SK-N-SH (cell line): ENCODE data around the gene ROBO3. TPM values are rescaled to one million over a fixed set of nuclear protein-coding genes. Genes with fewer than 3 reads are reported as not detected.

Source experiments
- CTCF ChIA-PET: fragments of 300-600, 350-600 bp; formaldehyde crosslinking; extraction: SDS; loops from one replicate; lab custom pipeline; 2021; lab: Yijun Ruan, JAX
- POLR2A ChIA-PET: fragments of 350-600 bp; sonication (Branson Sonifier 250); formaldehyde crosslinking; extraction: SDS; loops from one replicate; lab custom pipeline; 2020; ENCODE audit warnings: antibody characterized with exemption, inconsistent platforms; lab: Yijun Ruan, JAX
- DNase-seq: peaks from one replicate; pipeline ENCODE4 v3.0.0; 2012
- H2AFZ ChIP-seq: fragments of 200-600 bp; sonication (generic); 2 replicates; pipeline ENCODE4 v1.8.1; 2016; ENCODE audit warnings: antibody characterized with exemption, mild to moderate bottlenecking, low read depth
- H3F3A ChIP-seq: fragments of 200-600 bp; sonication (generic); replicated peaks from 2 replicates; pipeline ENCODE3; 2016; ENCODE audit warnings: antibody characterized with exemption, mild to moderate bottlenecking; ENCODE audit not compliant: insufficient read depth
- H3K27ac ChIP-seq, 2 experiments: fragments of 200-500 bp in 1 of 2; fragments of 200-600 bp in 1 of 2; sonication (Bioruptor generic) in 1 of 2; sonication (generic), shearing (Covaris generic) in 1 of 2; 2 replicates each; pipeline versions ENCODE4 v1.5.1 to v1.6.1; 2014 to 2016; ENCODE audit warnings: low read depth in 2 of 2, inconsistent platforms in 1 of 2, low read length in 1 of 2, mild to moderate bottlenecking in 1 of 2, mixed read lengths in 1 of 2
- H3K27me3 ChIP-seq: fragments of 200-600 bp; sonication (generic), shearing (Covaris generic); 2 replicates; pipeline ENCODE4 v1.6.1; 2016; ENCODE audit warnings: mixed run types; ENCODE audit not compliant: insufficient read depth
- H3K36me3 ChIP-seq, 2 experiments: fragments of 200-500 bp in 1 of 2; fragments of 200-600 bp in 1 of 2; sonication (Bioruptor generic) in 1 of 2; sonication (generic) in 1 of 2; replicated peaks in 1 of 2; 2 replicates each; pipeline versions ENCODE3 to v1.5.1; 2014 to 2016; ENCODE audit warnings: low read length in 1 of 2, mild to moderate bottlenecking in 1 of 2; ENCODE audit not compliant: insufficient read depth in 2 of 2, control insufficient read depth in 1 of 2
- H3K4me1 ChIP-seq, 2 experiments: fragments of 200-500 bp in 1 of 2; fragments of 200-600 bp in 1 of 2; sonication (Bioruptor generic) in 1 of 2; sonication (generic), shearing (Covaris generic) in 1 of 2; 2 replicates each; pipeline versions ENCODE4 v1.5.1 to v1.6.1; 2014 to 2016; ENCODE audit warnings: low read depth in 1 of 2, low read length in 1 of 2, mixed run types in 1 of 2; ENCODE audit not compliant: insufficient read depth in 2 of 2, control insufficient read depth in 1 of 2
- H3K4me2 ChIP-seq: fragments of 200-600 bp; sonication (generic), shearing (Covaris generic); 2 replicates; pipeline ENCODE4 v1.6.1; 2017; ENCODE audit warnings: mixed run types
- H3K4me3 ChIP-seq, 2 experiments: fragments of 200-500 bp in 1 of 2; fragments of 200-600 bp in 1 of 2; sonication (Bioruptor generic) in 1 of 2; sonication (generic), shearing (Covaris generic) in 1 of 2; 2 replicates each; pipeline versions ENCODE4 v1.5.1 to v1.8.1; 2014 to 2016; ENCODE audit warnings: low read depth in 2 of 2, inconsistent platforms in 1 of 2, low read length in 1 of 2, mild to moderate bottlenecking in 1 of 2, mixed read lengths in 1 of 2, moderate library complexity in 1 of 2
- H3K79me2 ChIP-seq: fragments of 200-600 bp; sonication (generic); 2 replicates; pipeline ENCODE4 v1.8.1; 2017; ENCODE audit warnings: mild to moderate bottlenecking; ENCODE audit not compliant: insufficient read depth
- H3K9ac ChIP-seq: fragments of 200-600 bp; sonication (generic); 2 replicates; pipeline ENCODE4 v1.6.1; 2017; ENCODE audit warnings: mixed run types
- H3K9me2 ChIP-seq: fragments of 200-600 bp; sonication (generic); 2 replicates; pipeline ENCODE4 v1.6.1; 2017; ENCODE audit warnings: mixed run types
- H3K9me3 ChIP-seq: fragments of 200-600 bp; sonication (generic); 2 replicates; pipeline ENCODE4 v1.6.1; 2017; ENCODE audit warnings: mixed run types, mild to moderate bottlenecking, moderate library complexity
- H4K20me1 ChIP-seq: fragments of 200-600 bp; sonication (generic); 2 replicates; pipeline ENCODE4 v1.6.1; 2017; ENCODE audit warnings: mild to moderate bottlenecking, mixed run types; ENCODE audit not compliant: insufficient read depth
- EP300 ChIP-seq, 2 experiments: IDR thresholded peaks; 2 replicates each; pipeline versions ENCODE4 v1.4.0 to v1.6.1; 2012; ENCODE audit warnings: borderline replicate concordance in 1 of 2, low read depth in 1 of 2, low read length in 1 of 2
- FOXM1 ChIP-seq: IDR thresholded peaks from 2 replicates; pipeline ENCODE4 v1.4.0; 2012; ENCODE audit warnings: low read depth, mild to moderate bottlenecking
- GABPA ChIP-seq: IDR thresholded peaks from 2 replicates; pipeline ENCODE4 v1.4.0; 2012; ENCODE audit warnings: low read depth, mild to moderate bottlenecking
- MXI1 ChIP-seq: IDR thresholded peaks from 2 replicates; pipeline ENCODE4 v1.6.1; 2012; ENCODE audit warnings: mild to moderate bottlenecking, low read depth, low read length, improper control_type of control experiment
- NFIC ChIP-seq: IDR thresholded peaks from 2 replicates; pipeline ENCODE4 v1.4.0; 2012; ENCODE audit warnings: borderline replicate concordance
- RCOR1 ChIP-seq: fragments of 150-350 bp; IDR thresholded peaks from 2 replicates; pipeline ENCODE4 v1.6.1; 2017; ENCODE audit warnings: antibody characterized with exemption, low read length
- SIN3A ChIP-seq: IDR thresholded peaks from 2 replicates; pipeline ENCODE4 v1.6.1; 2012; ENCODE audit warnings: low read depth, mild to moderate bottlenecking, low read length, moderate library complexity, borderline replicate concordance
- SMC3 ChIP-seq: IDR thresholded peaks from 2 replicates; pipeline ENCODE4 v1.6.1; 2012; ENCODE audit warnings: low read depth, low read length, improper control_type of control experiment
- TAF1 ChIP-seq: IDR thresholded peaks from 2 replicates; pipeline ENCODE4 v1.6.1; 2012; ENCODE audit warnings: low read depth, mild to moderate bottlenecking, low read length, moderate library complexity, borderline replicate concordance
- WGBS: methylation state at CpG from one replicate; pipeline ENCODE4 v1.1.6; 2017; ENCODE audit warnings: low lambda C conversion rate; 5-methylcytosine and 5-hydroxymethylcytosine counted together
- polyA plus RNA-seq, 3 experiments: library from polyadenylated mRNA; depleted of rRNA; stranded (reverse); fragments of >200 nt; gene quantifications; 2 replicates each; pipeline ENCODE4 v1.2.3, GENCODE V29; 2012
- TF ChIP-seq, protein P1 (sequence below): fragments of 200-600 bp; sonication (generic); IDR thresholded peaks from 2 replicates; pipeline ENCODE4 v1.6.1; 2017; ENCODE audit warnings: antibody characterized with exemption, mild to moderate bottlenecking, moderate library complexity
- TF ChIP-seq, protein P2 (sequence below): IDR thresholded peaks from 2 replicates; pipeline ENCODE4; 2012
- TF ChIP-seq, protein P3 (sequence below): IDR thresholded peaks from 2 replicates; pipeline ENCODE4 v1.4.0; 2012; ENCODE audit warnings: low read depth, borderline replicate concordance

The ROBO3 gene
- polyA plus RNA-seq, 1 of the 3 experiments (the other 2 are of a cell fraction) = 59.8 TPM

DNA sequence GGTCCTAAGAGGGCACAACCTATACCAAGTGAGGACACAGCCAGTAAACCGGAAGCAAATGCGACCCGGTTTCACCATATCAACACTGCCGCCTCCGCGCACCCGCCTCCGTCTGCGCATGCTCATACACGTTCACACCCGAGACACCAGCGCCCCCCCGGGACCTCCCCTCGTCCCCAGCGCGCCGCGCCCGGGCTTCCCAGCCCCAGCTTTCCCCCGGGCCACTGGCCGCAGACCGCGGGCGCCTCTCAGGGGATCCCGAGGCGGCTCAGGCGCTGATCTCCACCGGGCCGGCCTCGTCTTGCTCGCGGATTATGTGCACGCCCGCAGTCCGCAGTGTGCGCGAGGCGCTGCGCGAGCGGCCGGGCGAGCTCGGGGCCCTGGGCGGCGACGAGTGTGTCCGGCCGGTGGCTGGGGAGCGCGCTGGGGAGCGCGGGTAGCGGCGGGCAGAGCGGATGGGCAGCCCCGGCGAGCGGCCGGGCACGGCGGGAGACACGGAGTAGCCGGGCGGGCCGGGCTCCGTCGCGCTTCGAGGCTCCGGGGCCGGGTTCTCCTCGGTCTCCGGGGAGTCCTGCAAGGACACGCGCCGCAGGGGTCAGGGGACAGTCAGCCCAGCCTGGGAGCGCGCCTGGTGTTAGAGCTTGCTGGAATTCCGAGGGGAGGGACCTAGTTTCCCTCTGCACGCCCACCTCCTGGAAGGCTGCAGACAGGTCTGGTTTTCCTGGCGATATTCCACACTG lies 55.8 kb downstream of the ROBO3 start (continued):
- TF ChIP-seq EP300 (IDR thresholded peaks at IDR 0.05; ENCODE audit: borderline replicate concordance in 1 of 2, low read depth in 1 of 2, low read length in 1 of 2) = no peak

DNA sequence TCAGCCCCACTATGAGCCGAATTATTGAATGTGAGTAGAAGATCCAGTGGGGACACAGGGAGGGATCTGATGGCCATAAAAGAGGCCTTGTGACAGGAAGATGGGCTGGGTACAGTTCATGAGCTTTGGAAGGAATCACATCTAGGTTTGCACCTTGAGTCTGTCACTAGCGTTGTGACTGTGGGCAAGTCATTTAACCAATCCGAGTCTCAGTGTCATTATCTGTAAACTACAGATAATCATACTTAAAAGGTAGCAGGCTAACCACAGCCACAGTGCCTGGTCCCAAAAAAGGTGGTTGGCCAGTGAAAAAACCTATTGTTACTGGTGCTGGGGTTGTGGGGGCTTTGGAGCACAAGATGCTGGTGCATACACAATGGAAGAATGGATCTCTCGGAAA lies 57.6 kb downstream of the ROBO3 start:
- Histone ChIP-seq H3K9me2 (no peaks in the 10 kb centered on the region), H3K9ac (no peak overlapping the region), H3F3A (no peaks in the 10 kb centered on the region), H3K9me3 (no peaks in the 10 kb centered on the region), H3K79me2 (no peaks in the 10 kb centered on the region), H4K20me1 (no peaks in the 10 kb centered on the region), H2AFZ (no peak overlapping the region), H3K27ac (no peak overlapping the region), H3K36me3 (no peaks in the 10 kb centered on the region), H3K4me2 (no peak overlapping the region), H3K4me3 (no peak overlapping the region), H3K4me1 (peaks cover 0 to 3% of the 10 kb centered on the region in 2 experiments; a peak in 1 of 4 replicates), H3K27me3 (no peaks in the 10 kb centered on the region)
- ChIA-PET CTCF (no interaction called here), POLR2A (no interaction called here)
- WGBS = 91% methylated on average over 4 of the region's 4 CpGs
- TF ChIP-seq EP300 (IDR thresholded peaks at IDR 0.05; ENCODE audit: borderline replicate concordance in 1 of 2, low read depth in 1 of 2, low read length in 1 of 2) (no peak), NFIC (no peak), FOXM1 (no peak), RCOR1 (no peak), MXI1 (no peak), SIN3A (no peak), SMC3 (no peak), TAF1 (no peak)
- TF ChIP-seq, protein P1, sequence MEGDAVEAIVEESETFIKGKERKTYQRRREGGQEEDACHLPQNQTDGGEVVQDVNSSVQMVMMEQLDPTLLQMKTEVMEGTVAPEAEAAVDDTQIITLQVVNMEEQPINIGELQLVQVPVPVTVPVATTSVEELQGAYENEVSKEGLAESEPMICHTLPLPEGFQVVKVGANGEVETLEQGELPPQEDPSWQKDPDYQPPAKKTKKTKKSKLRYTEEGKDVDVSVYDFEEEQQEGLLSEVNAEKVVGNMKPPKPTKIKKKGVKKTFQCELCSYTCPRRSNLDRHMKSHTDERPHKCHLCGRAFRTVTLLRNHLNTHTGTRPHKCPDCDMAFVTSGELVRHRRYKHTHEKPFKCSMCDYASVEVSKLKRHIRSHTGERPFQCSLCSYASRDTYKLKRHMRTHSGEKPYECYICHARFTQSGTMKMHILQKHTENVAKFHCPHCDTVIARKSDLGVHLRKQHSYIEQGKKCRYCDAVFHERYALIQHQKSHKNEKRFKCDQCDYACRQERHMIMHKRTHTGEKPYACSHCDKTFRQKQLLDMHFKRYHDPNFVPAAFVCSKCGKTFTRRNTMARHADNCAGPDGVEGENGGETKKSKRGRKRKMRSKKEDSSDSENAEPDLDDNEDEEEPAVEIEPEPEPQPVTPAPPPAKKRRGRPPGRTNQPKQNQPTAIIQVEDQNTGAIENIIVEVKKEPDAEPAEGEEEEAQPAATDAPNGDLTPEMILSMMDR = no peak
- TF ChIP-seq, protein P2, sequence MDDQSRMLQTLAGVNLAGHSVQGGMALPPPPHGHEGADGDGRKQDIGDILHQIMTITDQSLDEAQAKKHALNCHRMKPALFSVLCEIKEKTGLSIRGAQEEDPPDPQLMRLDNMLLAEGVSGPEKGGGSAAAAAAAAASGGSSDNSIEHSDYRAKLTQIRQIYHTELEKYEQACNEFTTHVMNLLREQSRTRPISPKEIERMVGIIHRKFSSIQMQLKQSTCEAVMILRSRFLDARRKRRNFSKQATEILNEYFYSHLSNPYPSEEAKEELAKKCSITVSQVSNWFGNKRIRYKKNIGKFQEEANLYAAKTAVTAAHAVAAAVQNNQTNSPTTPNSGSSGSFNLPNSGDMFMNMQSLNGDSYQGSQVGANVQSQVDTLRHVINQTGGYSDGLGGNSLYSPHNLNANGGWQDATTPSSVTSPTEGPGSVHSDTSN = no peak
- no peak for DNase-seq

DNA sequence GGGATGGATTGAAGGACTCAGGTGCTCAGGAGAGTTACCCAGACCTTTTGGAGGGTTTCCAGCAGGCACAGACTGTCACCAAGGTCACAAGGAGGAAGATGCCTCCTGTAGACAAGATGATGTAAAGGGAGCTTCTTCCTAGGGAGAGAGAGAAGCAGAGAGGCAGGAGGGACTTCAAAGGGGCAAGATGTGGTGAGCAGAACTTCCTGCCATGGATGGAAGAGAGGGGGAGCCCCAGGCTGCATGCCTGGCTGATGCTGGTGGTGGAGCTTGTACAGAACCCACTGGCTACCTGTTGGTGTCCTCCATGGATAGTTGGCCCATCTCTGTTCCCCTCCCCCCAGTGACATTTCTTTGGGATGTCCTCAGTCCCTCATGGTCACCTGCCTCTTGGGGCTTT lies 58.1 kb downstream of the ROBO3 start:
- H2AFZ ChIP-seq = no peak overlapping the region
- H3K4me1 ChIP-seq = peaks cover 0 to 3% of the 10 kb centered on the region in 2 experiments; a peak in 1 of 4 replicates
- H3K27me3 ChIP-seq = no peaks in the 10 kb centered on the region
- H3K36me3 ChIP-seq = no peaks in the 10 kb centered on the region
- H3K27ac ChIP-seq = no peak overlapping the region
- H3K4me3 ChIP-seq = no peak overlapping the region
- no peak for DNase-seq
- H3K4me2 ChIP-seq = no peak overlapping the region
- H3K9me3 ChIP-seq = no peaks in the 10 kb centered on the region
- POLR2A ChIA-PET = no interaction called here
- TF ChIP-seq, protein P3, sequence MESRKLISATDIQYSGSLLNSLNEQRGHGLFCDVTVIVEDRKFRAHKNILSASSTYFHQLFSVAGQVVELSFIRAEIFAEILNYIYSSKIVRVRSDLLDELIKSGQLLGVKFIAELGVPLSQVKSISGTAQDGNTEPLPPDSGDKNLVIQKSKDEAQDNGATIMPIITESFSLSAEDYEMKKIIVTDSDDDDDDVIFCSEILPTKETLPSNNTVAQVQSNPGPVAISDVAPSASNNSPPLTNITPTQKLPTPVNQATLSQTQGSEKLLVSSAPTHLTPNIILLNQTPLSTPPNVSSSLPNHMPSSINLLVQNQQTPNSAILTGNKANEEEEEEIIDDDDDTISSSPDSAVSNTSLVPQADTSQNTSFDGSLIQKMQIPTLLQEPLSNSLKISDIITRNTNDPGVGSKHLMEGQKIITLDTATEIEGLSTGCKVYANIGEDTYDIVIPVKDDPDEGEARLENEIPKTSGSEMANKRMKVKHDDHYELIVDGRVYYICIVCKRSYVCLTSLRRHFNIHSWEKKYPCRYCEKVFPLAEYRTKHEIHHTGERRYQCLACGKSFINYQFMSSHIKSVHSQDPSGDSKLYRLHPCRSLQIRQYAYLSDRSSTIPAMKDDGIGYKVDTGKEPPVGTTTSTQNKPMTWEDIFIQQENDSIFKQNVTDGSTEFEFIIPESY = no peak
- TF ChIP-seq, protein P2 = no peak
- TF ChIP-seq RCOR1 (no peak), GABPA (no peak)
- TF ChIP-seq, all 33 proteins: peak for 0
- H3K9ac ChIP-seq = no peak overlapping the region
- CTCF ChIA-PET = interaction anchor here (0.9 kb wide), 1 partner anchor 57 kb away, joined by 3 read pairs; no protein-coding TSS in a partner anchor
- H3K9me2 ChIP-seq = no peaks in the 10 kb centered on the region
- H3F3A ChIP-seq = no peaks in the 10 kb centered on the region
- no peaks in the 10 kb centered on the region for H3K79me2 ChIP-seq
- H4K20me1 ChIP-seq = no peaks in the 10 kb centered on the region
